A673 (cell line): Measurements from ENCODE around the gene RANBP3L. TPM values are rescaled to one million over a fixed set of nuclear protein-coding genes. Genes with fewer than 3 reads are reported as not detected.

ENCODE experiments used
- BruUV-seq: library from RNA; stranded (reverse); fragments of 400-500 nt; replicated peaks from 2 replicates; lab custom pipeline; 2021; lab: Mats Ljungman, UMichigan
- CTCF ChIA-PET: fragments of 300-600 bp; sonication (Branson Sonifier 250); formaldehyde crosslinking; loops from one replicate; lab custom pipeline; 2022; ENCODE audit warnings: antibody characterized with exemption; lab: Charles Lee
- POLR2A ChIA-PET: fragments of 300-600 bp; sonication (Branson Sonifier 250); formaldehyde crosslinking; loops from one replicate; lab custom pipeline; 2022; ENCODE audit warnings: antibody characterized with exemption; ENCODE audit not compliant: low non-redundant PET; lab: Charles Lee
- DNase-seq: peaks from one replicate; pipeline ENCODE4 v3.0.0-alpha.2; 2015; ENCODE audit warnings: low spot score
- H3K27ac ChIP-seq: fragments of 200-600 bp; sonication (generic); 2 replicates; pipeline ENCODE4 v1.5.1; 2016; ENCODE audit warnings: mixed run types, low read depth, mild to moderate bottlenecking, mixed read lengths, antibody characterized with exemption, low read length; ENCODE audit not compliant: poor library complexity, severe bottlenecking
- H3K27me3 ChIP-seq: fragments of 200-600 bp; sonication (generic); replicated peaks from 2 replicates; pipeline ENCODE4 v1.6.1; 2017; ENCODE audit warnings: mixed run types, low read depth, mild to moderate bottlenecking, mixed read lengths, antibody characterized with exemption, low read length; ENCODE audit not compliant: insufficient read depth, poor library complexity
- H3K36me3 ChIP-seq: fragments of 200-600 bp; sonication (generic); 2 replicates; pipeline ENCODE4 v1.6.1; 2016; ENCODE audit warnings: mixed run types, mild to moderate bottlenecking, mixed read lengths, antibody characterized with exemption, low read length; ENCODE audit not compliant: insufficient read depth, poor library complexity, severe bottlenecking
- H3K4me1 ChIP-seq: fragments of 200-600 bp; sonication (generic); 2 replicates; pipeline ENCODE4 v1.6.1; 2017; ENCODE audit warnings: mixed run types, mild to moderate bottlenecking, mixed read lengths, antibody characterized with exemption, low read length; ENCODE audit not compliant: insufficient read depth, poor library complexity, severe bottlenecking
- H3K4me3 ChIP-seq: fragments of 200-600 bp; sonication (generic); 2 replicates; pipeline ENCODE4 v1.5.1; 2016; ENCODE audit warnings: low read depth, mixed run types, mild to moderate bottlenecking, mixed read lengths, low read length; ENCODE audit not compliant: poor library complexity, severe bottlenecking
- H3K9me3 ChIP-seq: fragments of 200-600 bp; sonication (generic); 2 replicates; pipeline ENCODE4 v1.6.1; 2016; ENCODE audit warnings: mixed run types, low read depth, mild to moderate bottlenecking, mixed read lengths, antibody characterized with exemption, low read length; ENCODE audit not compliant: poor library complexity, severe bottlenecking
- EZH2 ChIP-seq: fragments of 200-600 bp; sonication (generic); IDR thresholded peaks from 2 replicates; pipeline ENCODE4 v1.6.1; 2017; ENCODE audit warnings: borderline replicate concordance, low read depth, mild to moderate bottlenecking, mixed read lengths, antibody characterized with exemption, low read length; ENCODE audit not compliant: poor library complexity, severe bottlenecking
- intact Hi-C: fragments of 100-400 bp; cut with micrococcal nuclease; formaldehyde crosslinking; loops from one replicate; pipeline ENCODE4 v1.10.0; 2022; ENCODE audit not compliant: unreplicated experiment
- total RNA-seq: library from RNA; stranded (reverse); gene quantifications from 2 replicates; pipeline ENCODE4 v1.2.3, GENCODE V29; 2021
- TF ChIP-seq, protein P1 (sequence below): fragments of 300-800, 200-600 bp; sonication (generic); conservative IDR thresholded peaks from 2 replicates; pipeline ENCODE4 v1.5.1; 2017; ENCODE audit warnings: low read depth, mild to moderate bottlenecking, antibody characterized with exemption, low read length, moderate library complexity, mixed read lengths

RANBP3L gene
- total RNA-seq, 1 experiment from 2014 or later: not detected

DNA sequence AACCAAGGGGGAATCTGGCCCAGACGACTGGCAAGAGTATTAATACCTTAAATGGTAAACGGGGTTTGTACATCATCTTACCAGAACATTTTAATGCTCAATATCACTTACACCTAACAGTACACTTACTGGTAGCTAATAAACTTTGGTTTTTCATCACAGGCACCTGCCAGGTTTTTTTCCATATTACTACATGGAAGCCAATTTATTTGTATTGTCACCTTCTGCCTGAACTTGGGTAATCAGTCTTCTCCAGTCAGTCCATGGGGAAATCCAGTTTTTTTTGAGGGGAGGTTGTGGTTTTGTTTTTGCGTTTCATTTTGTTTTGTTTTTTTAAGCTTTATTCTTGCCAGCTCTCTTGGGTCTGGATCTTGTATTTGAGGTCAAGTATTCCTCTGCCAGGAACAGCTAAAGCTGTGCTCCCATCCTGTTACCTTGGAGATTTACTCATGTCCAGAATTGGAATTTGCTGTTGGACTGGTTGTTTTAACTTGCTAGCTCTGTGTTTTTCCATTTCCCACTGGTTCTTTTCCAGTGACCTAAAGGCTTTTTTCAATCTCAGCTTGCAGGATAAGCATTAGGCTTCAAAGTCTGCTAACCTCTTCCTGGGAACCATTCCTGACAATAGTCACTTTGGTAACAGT lies 48.9 kb downstream of the RANBP3L start:
- Histone ChIP-seq H3K27me3 (no peaks in the 10 kb centered on the region), H3K4me3 (no peak overlapping the region), H3K27ac (no peak overlapping the region), H3K4me1 (no peaks in the 10 kb centered on the region), H3K36me3 (no peaks in the 10 kb centered on the region), H3K9me3 (no peaks in the 10 kb centered on the region)
- ChIA-PET POLR2A (no interaction called here), CTCF (no interaction called here)
- intact Hi-C loops: no loop called here
- BruUV-seq: no TSS peak
- no peak for DNase-seq
- TF ChIP-seq, protein P1, sequence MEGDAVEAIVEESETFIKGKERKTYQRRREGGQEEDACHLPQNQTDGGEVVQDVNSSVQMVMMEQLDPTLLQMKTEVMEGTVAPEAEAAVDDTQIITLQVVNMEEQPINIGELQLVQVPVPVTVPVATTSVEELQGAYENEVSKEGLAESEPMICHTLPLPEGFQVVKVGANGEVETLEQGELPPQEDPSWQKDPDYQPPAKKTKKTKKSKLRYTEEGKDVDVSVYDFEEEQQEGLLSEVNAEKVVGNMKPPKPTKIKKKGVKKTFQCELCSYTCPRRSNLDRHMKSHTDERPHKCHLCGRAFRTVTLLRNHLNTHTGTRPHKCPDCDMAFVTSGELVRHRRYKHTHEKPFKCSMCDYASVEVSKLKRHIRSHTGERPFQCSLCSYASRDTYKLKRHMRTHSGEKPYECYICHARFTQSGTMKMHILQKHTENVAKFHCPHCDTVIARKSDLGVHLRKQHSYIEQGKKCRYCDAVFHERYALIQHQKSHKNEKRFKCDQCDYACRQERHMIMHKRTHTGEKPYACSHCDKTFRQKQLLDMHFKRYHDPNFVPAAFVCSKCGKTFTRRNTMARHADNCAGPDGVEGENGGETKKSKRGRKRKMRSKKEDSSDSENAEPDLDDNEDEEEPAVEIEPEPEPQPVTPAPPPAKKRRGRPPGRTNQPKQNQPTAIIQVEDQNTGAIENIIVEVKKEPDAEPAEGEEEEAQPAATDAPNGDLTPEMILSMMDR: no peak
- no peak for TF ChIP-seq EZH2

GRCh38 chr5:36251218-36251617 lies 50.5 kb downstream of the RANBP3L start:
- intact Hi-C loops: no loop called here
- TF ChIP-seq EZH2: no peak
- TF ChIP-seq, protein P1: no peak
- Histone ChIP-seq H3K36me3 (no peaks in the 10 kb centered on the region), H3K27me3 (no peaks in the 10 kb centered on the region), H3K27ac (no peak overlapping the region), H3K4me1 (no peaks in the 10 kb centered on the region), H3K4me3 (no peak overlapping the region), H3K9me3 (no peaks in the 10 kb centered on the region)
- CTCF ChIA-PET: no interaction called here
- POLR2A ChIA-PET: no interaction called here
- DNase-seq: no peak
- no TSS peak for BruUV-seq

- no peaks in the 10 kb centered on the region for H3K36me3 ChIP-seq
- BruUV-seq: no TSS peak
- POLR2A ChIA-PET: interaction anchor here (0.5 kb wide), 1 partner anchor 10 kb away, joined by 3 read pairs; no protein-coding TSS in a partner anchor
- no peak overlapping the region for H3K4me3 ChIP-seq
- H3K27ac ChIP-seq: no peak overlapping the region
- intact Hi-C loops: no loop called here
- H3K4me1 ChIP-seq: no peaks in the 10 kb centered on the region
- H3K27me3 ChIP-seq: no peaks in the 10 kb centered on the region
- CTCF ChIA-PET: no interaction called here
- no peak for DNase-seq
- H3K9me3 ChIP-seq: no peaks in the 10 kb centered on the region
- TF ChIP-seq, protein P1: no peak
- TF ChIP-seq EZH2: no peak
Measured at GRCh38 chr5:36250427-36250826, 51.3 kb downstream of the RANBP3L start.
